Muscle of arm (tissue), 12 donors: ENCODE results near the gene RNASEH2A. TPM values are rescaled to one million over a fixed set of nuclear protein-coding genes. Genes with fewer than 3 reads are reported as not detected.
"Not testable (repeated sequence)": the region's sequence is repeated elsewhere in the genome, so short reads cannot be mapped to it uniquely, and the experiment has no call there.

Source experiments
- DNase-seq: peaks from one replicate; pipeline ENCODE4 v3.0.0-alpha.2; 2013
- polyA plus RNA-seq, 12 donors: library from polyadenylated mRNA; unstranded; fragments of 120-200 nt; gene quantifications; one replicate each; pipeline ENCODE4 v1.2.1, GENCODE V29; 2013; ENCODE audit not compliant: insufficient read length in 12 of 12

RNASEH2A gene
- polyA plus RNA-seq, 12 donors: 13.3 to 25.6 (median 17.6) TPM; not detected in 2

- no peak for DNase-seq
These were observed 14.1 kb upstream of the RNASEH2A start for GRCh38 chr19:12792051-12792852.

DNA sequence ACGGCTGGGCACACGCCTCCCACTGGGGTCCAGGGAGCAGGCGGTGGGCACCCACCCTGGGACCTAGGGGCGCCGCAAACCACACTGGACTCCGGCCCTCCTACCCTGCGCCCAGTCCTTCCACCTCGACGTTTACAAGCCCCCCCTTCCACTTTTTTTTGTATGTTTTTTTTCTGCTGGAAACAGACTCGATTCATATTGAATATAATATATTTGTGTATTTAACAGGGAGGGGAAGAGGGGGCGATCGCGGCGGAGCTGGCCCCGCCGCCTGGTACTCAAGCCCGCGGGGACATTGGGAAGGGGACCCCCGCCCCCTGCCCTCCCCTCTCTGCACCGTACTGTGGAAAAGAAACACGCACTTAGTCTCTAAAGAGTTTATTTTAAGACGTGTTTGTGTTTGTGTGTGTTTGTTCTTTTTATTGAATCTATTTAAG is 13.5 kb upstream of the RNASEH2A start:
- DNase-seq: no peak

DNA sequence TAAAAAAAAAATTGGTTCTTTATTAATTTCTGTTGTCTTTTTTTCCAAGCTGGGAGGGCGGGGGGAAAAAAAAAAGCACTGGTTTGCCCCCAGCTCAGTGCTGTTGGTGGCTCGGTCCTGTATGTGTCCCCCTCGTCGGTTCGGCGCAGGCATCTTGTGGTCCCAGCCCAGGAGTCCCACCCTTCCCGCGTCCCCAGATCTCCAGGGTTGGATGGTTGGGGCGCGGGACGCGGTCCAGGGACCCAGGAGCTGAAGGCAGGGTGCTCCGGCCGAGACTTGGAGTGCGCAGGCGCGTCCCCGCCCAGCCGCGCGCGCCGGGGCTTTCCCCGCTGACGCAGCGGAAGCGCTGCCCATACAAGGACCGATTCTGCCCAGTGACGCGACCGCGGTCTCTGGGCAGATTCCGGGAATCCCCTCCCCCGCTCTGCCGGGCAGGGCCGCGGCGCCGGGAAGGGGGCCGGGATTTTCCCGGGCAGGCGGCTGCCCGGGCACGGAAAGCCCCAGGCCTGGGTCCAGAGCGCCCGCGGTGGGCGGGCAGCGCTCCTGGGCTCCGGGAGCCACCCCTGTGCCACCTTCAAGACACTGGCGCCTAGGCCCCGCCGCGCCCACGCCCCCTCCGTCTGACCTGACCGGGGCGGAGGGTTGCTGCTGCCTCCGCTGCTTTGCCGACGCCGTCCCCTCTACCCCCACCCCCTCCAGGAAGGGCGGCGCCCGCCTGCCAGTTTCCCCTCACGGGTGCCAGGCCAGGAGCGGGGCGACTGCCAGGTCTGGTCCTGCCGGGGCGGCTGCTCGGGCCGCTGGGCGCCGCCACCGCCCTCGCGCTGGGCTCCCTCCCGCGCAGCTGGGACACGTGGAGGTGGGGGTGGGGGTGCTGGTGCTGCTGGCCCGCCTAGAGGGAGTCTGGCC is 12.8 kb upstream of the RNASEH2A start:
- DNase-seq: peak; percentile 96

GRCh38 chr19:12794196-12794941 is 12.0 kb upstream of the RNASEH2A start:
- no peak for DNase-seq

DNA sequence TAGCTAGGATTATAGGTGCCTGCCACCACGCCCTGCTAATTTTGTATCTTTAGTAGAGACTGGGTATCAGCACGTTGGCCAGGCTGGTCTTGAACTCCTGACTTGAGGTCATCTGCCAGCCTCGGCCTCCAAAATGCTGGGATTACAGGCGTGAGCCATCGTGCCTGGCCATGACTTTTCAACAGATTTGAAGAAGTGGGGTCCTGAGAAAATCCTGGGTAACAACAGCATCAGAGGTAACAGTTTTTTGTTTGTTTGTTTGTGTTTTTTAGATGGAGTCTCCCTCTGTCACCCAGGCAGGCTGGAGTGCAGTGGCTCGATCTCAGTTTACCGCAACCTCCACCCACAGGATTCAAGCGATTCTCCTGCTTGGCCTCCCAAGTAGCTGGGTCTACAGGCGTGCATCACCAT is 11.4 kb upstream of the RNASEH2A start:
- no peak for DNase-seq

- peak; percentile 87 for DNase-seq
These were observed 10.0 kb upstream of the RNASEH2A start for GRCh38 chr19:12796146-12797071.

DNA sequence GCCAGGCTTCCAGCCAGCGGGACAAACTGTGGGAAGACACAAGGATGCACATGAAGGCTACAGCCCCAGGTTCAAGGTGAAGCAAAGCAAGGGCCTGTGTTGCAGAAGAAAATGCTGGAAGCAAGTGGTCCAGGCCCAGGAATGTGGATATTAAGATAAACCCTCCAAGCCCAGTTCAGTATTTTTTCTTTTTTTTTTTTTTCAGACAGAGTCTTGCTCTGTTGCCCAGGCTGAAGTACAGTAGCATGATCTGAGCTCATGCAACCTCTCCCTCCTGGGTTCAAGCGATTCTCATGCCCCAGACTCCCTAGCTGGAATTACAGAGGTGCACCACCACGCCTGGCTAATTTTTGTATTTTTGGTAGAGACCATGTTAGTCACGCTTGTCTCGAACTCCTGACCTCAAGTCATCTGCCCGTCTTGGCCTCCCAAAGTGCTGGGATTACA is 9.2 kb upstream of the RNASEH2A start:
- no peak for DNase-seq

DNA sequence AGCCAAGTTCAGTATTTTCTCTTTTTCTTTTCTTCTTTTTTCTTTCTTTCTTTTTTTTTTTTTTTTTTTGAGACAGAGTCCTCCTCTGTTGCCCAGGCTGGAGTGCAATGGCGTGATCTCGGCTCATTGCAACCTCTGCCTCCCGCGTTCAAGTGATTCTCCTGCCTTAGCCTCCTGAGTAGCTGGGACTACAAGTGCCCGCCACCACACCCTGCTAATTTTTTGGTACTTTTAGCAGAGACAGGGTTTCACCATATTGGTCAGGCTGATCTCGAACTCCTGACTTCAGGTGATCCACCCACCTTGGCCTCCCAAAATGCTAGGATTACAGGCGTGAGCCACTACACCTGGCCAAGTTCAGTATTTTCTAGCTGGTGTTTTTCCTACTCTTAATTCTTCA is 8.8 kb upstream of the RNASEH2A start:
- not testable (repeated sequence) for DNase-seq

DNA sequence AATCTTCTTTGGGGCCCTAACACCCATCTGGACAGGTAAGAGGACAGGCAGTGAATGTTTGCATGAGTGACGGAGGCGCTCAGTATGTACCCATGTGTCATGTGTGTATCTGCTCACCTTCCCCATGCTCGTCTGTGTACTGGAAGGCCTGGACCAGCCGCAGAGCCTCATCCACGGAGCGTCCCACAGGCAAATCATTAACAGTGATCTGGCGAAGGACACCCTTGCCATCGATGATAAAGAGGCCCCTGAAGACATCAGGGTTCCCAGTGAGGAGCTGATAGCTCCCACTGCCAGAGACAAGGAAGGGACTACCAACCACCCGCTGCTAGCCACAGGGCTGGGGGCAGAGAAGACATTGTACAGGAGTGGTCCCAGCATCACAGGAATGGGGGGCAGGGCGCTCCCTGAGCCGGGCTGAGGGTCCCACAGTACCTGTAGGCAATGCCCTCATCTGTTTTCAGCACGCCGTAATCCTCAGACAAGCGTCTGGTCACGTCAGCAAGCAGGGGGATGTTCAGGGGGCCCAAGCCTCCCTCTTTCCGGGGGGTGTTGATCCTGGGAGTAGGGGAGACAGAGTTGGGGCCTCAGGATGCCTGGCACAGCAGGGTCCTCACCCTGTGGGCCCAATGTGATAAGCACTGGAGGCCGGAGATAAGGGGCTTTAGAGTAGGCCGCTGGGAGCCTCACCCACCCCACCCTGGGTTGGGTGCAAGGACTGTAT is 6.5 kb upstream of the RNASEH2A start:
- no peak for DNase-seq

- no peak for DNase-seq
These were observed 6.0 kb upstream of the RNASEH2A start for GRCh38 chr19:12800466-12800770.

DNA sequence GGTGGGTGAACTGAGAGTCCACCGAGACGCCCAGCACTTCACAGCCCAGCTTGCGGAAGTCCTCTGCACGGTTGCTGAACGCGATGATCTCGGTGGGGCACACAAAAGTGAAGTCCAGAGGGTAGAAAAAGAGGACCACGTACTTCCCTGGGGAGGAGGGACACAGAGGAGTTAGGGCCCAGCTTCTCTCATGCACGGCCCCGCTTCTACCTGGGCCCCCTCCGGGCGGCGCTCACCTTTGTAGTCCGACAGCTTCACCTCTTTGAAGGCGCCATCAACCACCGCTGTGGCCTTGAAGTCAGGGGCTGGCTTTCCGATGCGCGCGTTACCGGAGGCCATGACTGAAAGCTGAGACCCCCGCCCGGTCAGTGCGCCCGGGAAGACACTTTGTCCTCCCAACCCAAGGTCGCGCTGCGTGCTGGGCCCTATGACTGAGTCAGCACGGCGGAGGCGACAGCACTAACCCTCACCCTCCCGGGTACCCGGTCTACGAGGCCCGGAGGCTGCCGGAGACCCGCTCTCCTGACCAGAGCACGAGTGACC is 5.4 kb upstream of the RNASEH2A start:
- DNase-seq: no peak

GRCh38 chr19:12801466-12802266 is 4.7 kb upstream of the RNASEH2A start, which contains the start of the genes PRDX2 and THSD8:
PRDX2 (minus strand) TSS chr19:12801800; CDS start chr19:12801261, 539 bp downstream.
THSD8 (plus strand) TSS chr19:12802069; CDS start chr19:12802072, 3 bp downstream.
- no peak for DNase-seq

GRCh38 chr19:12802267-12803106 is 3.9 kb upstream of the RNASEH2A start:
- DNase-seq: no peak

DNA sequence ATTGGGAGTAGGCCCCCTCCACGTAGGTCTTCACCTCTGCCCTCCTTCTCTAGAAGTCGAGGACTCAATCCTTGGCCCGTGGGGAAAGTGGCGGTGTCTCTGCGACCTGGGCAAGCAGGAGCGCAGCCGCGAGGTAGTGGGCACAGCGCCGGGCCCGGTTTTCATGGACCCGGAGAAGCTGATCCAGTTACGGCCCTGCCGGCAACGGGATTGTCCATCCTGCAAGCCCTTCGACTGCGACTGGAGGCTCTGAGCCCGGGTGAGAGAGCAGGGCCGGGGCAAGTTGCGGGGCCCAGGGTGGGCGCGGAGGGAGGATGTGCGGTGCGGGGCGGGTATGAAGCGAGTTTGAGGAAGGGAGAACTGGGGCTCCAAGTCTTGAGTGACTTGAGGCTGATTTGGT is 2.3 kb upstream of the RNASEH2A start:
- DNase-seq: no peak

- DNase-seq: no peak
These were observed 8.7 kb downstream of the RNASEH2A start for GRCh38 chr19:12815088-12815487.

DNA sequence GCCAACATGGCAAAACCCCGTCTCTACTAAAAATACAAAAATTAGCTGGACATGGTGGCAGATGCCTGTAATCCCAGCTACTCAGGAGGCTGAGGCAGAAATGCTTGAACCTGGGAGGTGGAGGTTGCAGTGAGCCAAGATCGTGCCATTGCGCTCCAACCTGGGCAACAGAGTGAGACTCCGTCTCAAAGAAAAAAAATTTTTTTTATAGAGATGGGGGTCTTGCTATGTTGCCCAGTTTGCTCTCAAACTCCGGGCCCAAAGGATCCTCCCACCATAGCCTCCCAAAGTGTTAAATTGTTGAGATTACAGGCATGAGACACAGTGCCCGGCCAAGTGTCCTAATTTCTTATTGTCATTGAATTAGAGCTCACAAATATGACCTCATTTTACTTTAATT is 10.8 kb downstream of the RNASEH2A start:
- DNase-seq: not testable (repeated sequence)

GRCh38 chr19:12817810-12818209 is 11.4 kb downstream of the RNASEH2A start:
- DNase-seq: not testable (repeated sequence)

GRCh38 chr19:12821761-12822160 is 15.4 kb downstream of the RNASEH2A start:
- no peak for DNase-seq
